22Rv1 (cell line): ENCODE measurements around the gene CPA3.

Experiments
- CTCF ChIP-seq: fragments of 450-650 bp; IDR thresholded peaks from 2 replicates; pipeline ENCODE4 v1.5.1; 2017; ENCODE audit warnings: mild to moderate bottlenecking
- ZFX ChIP-seq: fragments of 450-650 bp; IDR thresholded peaks from 2 replicates; pipeline ENCODE4 v1.6.1; 2017; ENCODE audit warnings: antibody characterized with exemption, borderline replicate concordance

- TF ChIP-seq CTCF (no peak), ZFX (no peak)
Observed at GRCh38 chr3:148903941-148904340, 38.8 kb downstream of the CPA3 start.
